Upper lobe of left lung (tissue), 6 donors: ENCODE results near the gene FBXW7. TPM values are rescaled to one million over a fixed set of nuclear protein-coding genes. Genes with fewer than 3 reads are reported as not detected.

ENCODE experiments used
- ATAC-seq, 2 donors: fragments of 200-7000 bp; cut with Tn5 transposase; one replicate each; pipeline ENCODE4 v1.9.1; 2022; ENCODE audit warnings: mild to moderate bottlenecking in 2 of 2, moderate library complexity in 2 of 2; ENCODE audit not compliant: low FRiP score in 2 of 2
- DNase-seq, 2 donors: peaks; one replicate each; pipeline ENCODE4 v3.0.0-alpha.2; 2019 to 2020
- H3K27ac ChIP-seq, 4 donors: fragments of 200-600 bp; sonication (generic); one replicate each; pipeline ENCODE4 v1.5.1; 2016 to 2019
- H3K27me3 ChIP-seq, 4 donors: fragments of 200-600 bp; sonication (generic); one replicate each; pipeline ENCODE4 v1.5.1; 2017 to 2019
- H3K36me3 ChIP-seq, 4 donors: fragments of 200-600 bp; sonication (generic); one replicate each; pipeline ENCODE4 v1.5.1; 2016 to 2019
- H3K4me1 ChIP-seq, 4 donors: fragments of 200-600 bp; sonication (generic); one replicate each; pipeline ENCODE4 v1.5.1; 2018 to 2019
- H3K4me3 ChIP-seq, 4 donors: fragments of 200-600 bp; sonication (generic); one replicate each; pipeline ENCODE4 v1.5.1; 2017 to 2019; ENCODE audit warnings: mild to moderate bottlenecking in 2 of 4, moderate library complexity in 1 of 4
- H3K9me3 ChIP-seq, 4 donors: fragments of 200-600 bp; sonication (generic); one replicate each; pipeline ENCODE4 v1.5.1; 2018 to 2019
- EP300 ChIP-seq, 4 donors: sonication (generic); formaldehyde crosslinking; IDR thresholded peaks; one replicate each; pipeline ENCODE4 v1.5.1; 2017; ENCODE audit warnings: antibody characterized with exemption in 4 of 4, control low read depth in 2 of 4
- POLR2A ChIP-seq, 4 donors: fragments of 450-650 bp; IDR thresholded peaks; one replicate each; pipeline ENCODE4 v1.5.1; 2016 to 2017; ENCODE audit warnings: antibody characterized with exemption in 4 of 4, mild to moderate bottlenecking in 2 of 4
- POLR2AphosphoS5 ChIP-seq, 2 donors: sonication (generic); formaldehyde crosslinking; IDR thresholded peaks; one replicate each; pipeline ENCODE4 v1.5.1; 2017; ENCODE audit warnings: antibody characterized with exemption in 2 of 2
- WGBS, 2 donors: methylation state at CpG; one replicate each; pipeline ENCODE4 v1.1.5; 2017 to 2018; 5-methylcytosine and 5-hydroxymethylcytosine counted together
- total RNA-seq, 6 donors: library from RNA; depleted of rRNA in 4 of 6; stranded (reverse); fragments of >200 nt in 4 of 6; gene quantifications; one replicate each; pipeline versions ENCODE4 v1.1.0 to v1.2.1, GENCODE V29; 2016 to 2021
- TF ChIP-seq, protein P1 (sequence below), 6 experiments: fragments of 450-650 bp in 4 of 6; fragments of 200-600 bp in 2 of 6; sonication (generic) in 2 of 6; IDR thresholded peaks; one replicate each; pipeline ENCODE4 v1.5.1; 2016 to 2019; ENCODE audit warnings: antibody characterized with exemption in 6 of 6
- donor health status: DM: no; HTN: no; CAD: no; lungs with moderate emphysema.
- donor health status: DM: no; HTN: yes; CAD: no; lungs with severe emphysema.

The FBXW7 gene
- total RNA-seq, 6 donors from 2014 or later, result 36.5 to 116 (median 52.5) TPM

DNA sequence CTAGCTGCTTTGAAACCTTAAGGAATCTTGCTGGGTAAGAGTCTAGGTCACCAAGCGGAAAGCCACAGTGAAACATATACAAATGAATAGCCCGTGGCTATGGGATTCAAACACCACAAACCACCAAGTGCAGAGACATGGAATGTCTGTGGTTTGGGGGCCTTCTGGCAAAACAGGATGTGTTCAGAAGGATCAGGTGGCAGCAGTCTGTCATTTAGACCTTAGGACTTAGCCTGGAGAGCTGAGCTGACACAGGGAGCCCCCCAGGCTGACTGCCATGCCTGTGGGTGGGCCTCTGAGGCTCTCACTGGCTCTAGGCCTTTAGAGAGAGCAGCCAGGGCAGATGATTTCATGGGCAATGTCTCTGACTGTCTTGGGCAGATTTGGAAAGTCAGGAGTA is 225.6 kb downstream of the FBXW7 start:
- no peaks in the 10 kb centered on the region for H3K9me3 ChIP-seq
- WGBS, 2 donors, result 75 to 86% methylated on average over 2 of the region's 2 CpGs
- H3K27me3 ChIP-seq, result no peaks in the 10 kb centered on the region
- no peak overlapping the region for H3K27ac ChIP-seq
- H3K36me3 ChIP-seq, result no peaks in the 10 kb centered on the region
- ATAC-seq, result no peak
- TF ChIP-seq POLR2A (IDR thresholded peaks at IDR 0.05), result no peak
- TF ChIP-seq, protein P1, sequence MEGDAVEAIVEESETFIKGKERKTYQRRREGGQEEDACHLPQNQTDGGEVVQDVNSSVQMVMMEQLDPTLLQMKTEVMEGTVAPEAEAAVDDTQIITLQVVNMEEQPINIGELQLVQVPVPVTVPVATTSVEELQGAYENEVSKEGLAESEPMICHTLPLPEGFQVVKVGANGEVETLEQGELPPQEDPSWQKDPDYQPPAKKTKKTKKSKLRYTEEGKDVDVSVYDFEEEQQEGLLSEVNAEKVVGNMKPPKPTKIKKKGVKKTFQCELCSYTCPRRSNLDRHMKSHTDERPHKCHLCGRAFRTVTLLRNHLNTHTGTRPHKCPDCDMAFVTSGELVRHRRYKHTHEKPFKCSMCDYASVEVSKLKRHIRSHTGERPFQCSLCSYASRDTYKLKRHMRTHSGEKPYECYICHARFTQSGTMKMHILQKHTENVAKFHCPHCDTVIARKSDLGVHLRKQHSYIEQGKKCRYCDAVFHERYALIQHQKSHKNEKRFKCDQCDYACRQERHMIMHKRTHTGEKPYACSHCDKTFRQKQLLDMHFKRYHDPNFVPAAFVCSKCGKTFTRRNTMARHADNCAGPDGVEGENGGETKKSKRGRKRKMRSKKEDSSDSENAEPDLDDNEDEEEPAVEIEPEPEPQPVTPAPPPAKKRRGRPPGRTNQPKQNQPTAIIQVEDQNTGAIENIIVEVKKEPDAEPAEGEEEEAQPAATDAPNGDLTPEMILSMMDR (IDR thresholded peaks at IDR 0.05), result no peak
- no peak for TF ChIP-seq POLR2AphosphoS5 (IDR thresholded peaks at IDR 0.05)
- no peak for TF ChIP-seq EP300 (IDR thresholded peaks at IDR 0.05)
- no peaks in the 10 kb centered on the region for H3K4me1 ChIP-seq
- DNase-seq, result no peak
- no peak overlapping the region for H3K4me3 ChIP-seq

DNA sequence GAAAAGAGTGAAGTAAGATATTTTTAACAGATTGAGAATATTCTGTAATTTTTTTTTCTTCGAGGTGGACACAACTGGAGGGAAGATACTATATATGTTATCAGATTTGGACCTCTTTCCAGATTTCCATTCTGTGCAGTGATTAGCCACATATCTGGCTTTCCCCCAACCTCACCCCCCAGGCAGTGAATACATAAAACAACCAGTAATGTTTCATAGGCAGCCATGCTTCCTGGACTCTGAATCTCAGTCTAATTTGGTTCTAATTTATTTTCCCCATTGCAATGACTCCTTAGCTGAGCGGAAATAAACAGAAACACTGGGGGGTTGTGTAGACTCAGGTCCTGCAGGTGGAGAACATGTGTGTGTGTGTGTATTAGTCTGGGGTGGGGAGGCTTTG is 226.5 kb downstream of the FBXW7 start:
- Histone ChIP-seq H3K36me3 (no peaks in the 10 kb centered on the region), H3K9me3 (no peaks in the 10 kb centered on the region), H3K4me3 (no peak overlapping the region), H3K4me1 (no peaks in the 10 kb centered on the region), H3K27me3 (no peaks in the 10 kb centered on the region), H3K27ac (no peak overlapping the region)
- ATAC-seq, result no peak
- WGBS, 2 donors, result 66 to 78% methylated on average over 2 of the region's 2 CpGs
- no peak for DNase-seq
- no peak for TF ChIP-seq POLR2A (IDR thresholded peaks at IDR 0.05)
- TF ChIP-seq POLR2AphosphoS5 (IDR thresholded peaks at IDR 0.05), result no peak
- TF ChIP-seq, protein P1 (IDR thresholded peaks at IDR 0.05), result no peak
- no peak for TF ChIP-seq EP300 (IDR thresholded peaks at IDR 0.05)

DNA sequence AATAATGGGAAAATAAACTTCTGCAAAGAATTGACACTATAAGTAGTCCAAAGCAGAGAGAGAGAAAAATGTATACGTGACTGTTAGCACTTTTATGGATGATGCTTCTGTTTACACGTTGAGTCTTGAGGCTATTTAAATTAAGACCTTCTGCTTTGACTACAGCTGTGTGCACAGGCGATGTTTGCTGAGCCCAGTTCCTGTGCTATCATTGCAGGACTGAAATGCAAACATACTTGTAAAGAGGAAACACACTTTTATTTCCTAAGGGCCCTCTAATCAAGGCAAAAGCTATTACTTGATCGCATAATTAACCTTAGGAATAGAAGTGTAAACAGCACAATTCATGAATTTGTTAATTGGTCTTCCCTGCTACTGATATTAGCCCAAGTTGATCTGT is 226.9 kb downstream of the FBXW7 start:
- H3K36me3 ChIP-seq, result no peaks in the 10 kb centered on the region
- no peak for ATAC-seq
- H3K4me3 ChIP-seq, result no peak overlapping the region
- 41 to 48% methylated on average over 4 of the region's 4 CpGs for WGBS, 2 donors
- H3K27ac ChIP-seq, result no peak overlapping the region
- TF ChIP-seq POLR2A (IDR thresholded peaks at IDR 0.05) (no peak), POLR2AphosphoS5 (IDR thresholded peaks at IDR 0.05) (no peak), EP300 (IDR thresholded peaks at IDR 0.05) (no peak)
- TF ChIP-seq, protein P1 (IDR thresholded peaks at IDR 0.05), result no peak
- H3K4me1 ChIP-seq, result no peaks in the 10 kb centered on the region
- H3K9me3 ChIP-seq, result no peaks in the 10 kb centered on the region
- DNase-seq, result no peak
- H3K27me3 ChIP-seq, result no peaks in the 10 kb centered on the region

DNA sequence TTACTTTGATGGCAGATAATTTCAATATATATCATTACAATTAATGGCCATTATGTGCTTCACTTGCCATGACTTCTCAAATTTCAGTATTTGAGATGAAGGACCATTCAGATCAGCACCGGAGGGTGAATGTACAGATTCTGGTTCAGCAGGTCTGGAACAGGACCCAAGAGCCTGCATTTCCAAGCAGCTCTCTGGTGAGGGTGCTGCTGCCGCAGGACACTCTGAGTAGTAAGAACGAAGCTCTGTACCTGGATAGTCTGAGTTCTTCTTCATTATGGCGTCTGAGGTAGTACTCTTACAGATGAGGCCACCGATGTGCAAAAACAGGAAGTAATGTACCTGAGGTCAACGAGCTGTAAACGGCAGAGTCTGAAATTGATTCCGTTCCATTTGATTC is 228.2 kb downstream of the FBXW7 start:
- DNase-seq (no peak), ATAC-seq (no peak)
- no peaks in the 10 kb centered on the region for H3K27me3 ChIP-seq
- no peak overlapping the region for H3K4me3 ChIP-seq
- H3K4me1 ChIP-seq, result no peaks in the 10 kb centered on the region
- TF ChIP-seq, protein P1 (IDR thresholded peaks at IDR 0.05), result no peak
- no peak for TF ChIP-seq EP300 (IDR thresholded peaks at IDR 0.05)
- no peak for TF ChIP-seq POLR2A (IDR thresholded peaks at IDR 0.05)
- TF ChIP-seq POLR2AphosphoS5 (IDR thresholded peaks at IDR 0.05), result no peak
- H3K36me3 ChIP-seq, result no peaks in the 10 kb centered on the region
- WGBS, 2 donors, result 74 to 76% methylated on average over 8 of the region's 8 CpGs
- no peak overlapping the region for H3K27ac ChIP-seq
- no peaks in the 10 kb centered on the region for H3K9me3 ChIP-seq

DNA sequence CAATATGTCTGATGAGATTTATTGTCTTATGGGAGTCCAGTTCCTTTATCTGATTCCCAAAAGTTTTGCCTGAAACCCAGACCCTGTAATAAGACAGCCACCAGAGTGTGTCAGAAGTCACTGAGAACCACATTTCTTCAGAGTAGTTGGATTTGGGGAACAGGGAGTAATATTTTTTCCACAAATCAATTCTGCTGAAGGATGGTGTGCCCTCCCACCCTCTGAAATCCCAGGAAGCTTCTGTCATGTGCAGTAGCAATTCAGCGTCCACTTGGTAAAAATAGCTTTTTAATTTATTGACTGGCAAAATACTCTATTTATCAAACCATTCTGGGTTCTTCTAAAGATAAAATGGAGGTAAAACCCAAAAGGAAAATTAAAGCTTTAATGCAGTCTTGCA is 229.4 kb downstream of the FBXW7 start:
- H3K27me3 ChIP-seq, result no peaks in the 10 kb centered on the region
- WGBS, 2 donors, result 71 to 80% methylated on average over 1 of the region's 1 CpG
- no peaks in the 10 kb centered on the region for H3K4me1 ChIP-seq
- no peak for TF ChIP-seq EP300 (IDR thresholded peaks at IDR 0.05)
- TF ChIP-seq POLR2A (IDR thresholded peaks at IDR 0.05), result no peak
- no peak for TF ChIP-seq POLR2AphosphoS5 (IDR thresholded peaks at IDR 0.05)
- TF ChIP-seq, protein P1 (IDR thresholded peaks at IDR 0.05), result no peak
- DNase-seq (no peak), ATAC-seq (no peak)
- no peak overlapping the region for H3K27ac ChIP-seq
- no peaks in the 10 kb centered on the region for H3K9me3 ChIP-seq
- H3K36me3 ChIP-seq, result no peaks in the 10 kb centered on the region
- no peak overlapping the region for H3K4me3 ChIP-seq
